HepG2 (cell line): ENCODE results near the gene PCNT. TPM values are rescaled to one million over a fixed set of nuclear protein-coding genes. Genes with fewer than 3 reads are reported as not detected.

ENCODE experiments used
- ARID2 ChIP-seq: sonication (generic); formaldehyde crosslinking; IDR thresholded peaks from 2 replicates; pipeline ENCODE4 v1.8.1; 2022; ENCODE audit warnings: mild to moderate bottlenecking, missing genetic modification reagents, borderline replicate concordance
- CSRNP2 ChIP-seq: sonication (generic); formaldehyde crosslinking; conservative IDR thresholded peaks from 2 replicates; pipeline ENCODE4 v1.8.0; 2022; ENCODE audit warnings: low read depth, missing genetic modification reagents
- FOXP4 ChIP-seq: sonication (generic); formaldehyde crosslinking; IDR thresholded peaks from 2 replicates; pipeline ENCODE4 v1.4.0; 2020; ENCODE audit warnings: missing genetic modification reagents
- ISL2 ChIP-seq: sonication (generic); formaldehyde crosslinking; IDR thresholded peaks from 2 replicates; pipeline ENCODE4 v1.5.0; 2020; ENCODE audit warnings: missing genetic modification reagents
- MED13 ChIP-seq: sonication (generic); formaldehyde crosslinking; IDR thresholded peaks from 2 replicates; pipeline ENCODE4 v1.5.0; 2020; ENCODE audit warnings: missing genetic modification reagents
- MTF1 ChIP-seq: sonication (generic); formaldehyde crosslinking; IDR thresholded peaks from 2 replicates; pipeline ENCODE4 v1.5.0; 2020; ENCODE audit warnings: missing genetic modification reagents
- MXI1 ChIP-seq: IDR thresholded peaks from 3 replicates; pipeline ENCODE4 v1.6.1; 2012; ENCODE audit warnings: low read depth, low read length, inconsistent platforms, borderline replicate concordance
- POLR2AphosphoS5 ChIP-seq: IDR thresholded peaks from 2 replicates; pipeline ENCODE4 v1.6.1; 2012; ENCODE audit warnings: low read depth, low read length
- SPEN ChIP-seq: sonication (generic); formaldehyde crosslinking; IDR thresholded peaks from 2 replicates; pipeline ENCODE4 v1.5.1; 2020; ENCODE audit warnings: low read depth, mild to moderate bottlenecking, missing genetic modification reagents
- TOPORS ChIP-seq: sonication (generic); formaldehyde crosslinking; IDR thresholded peaks from 2 replicates; pipeline ENCODE4 v1.8.0; 2023; ENCODE audit warnings: mild to moderate bottlenecking, missing genetic modification reagents
- UBTF ChIP-seq: sonication (generic); formaldehyde crosslinking; IDR thresholded peaks from 2 replicates; pipeline ENCODE4 v1.4.0; 2020; ENCODE audit warnings: mild to moderate bottlenecking, missing genetic modification reagents
- YY1 ChIP-seq: IDR thresholded peaks from 2 replicates; pipeline ENCODE4 v1.6.1; 2011; ENCODE audit warnings: low read length, low read depth, moderate library complexity, mild to moderate bottlenecking; ENCODE audit not compliant: insufficient read depth, insufficient replicate concordance
- ZFY ChIP-seq: sonication (generic); formaldehyde crosslinking; IDR thresholded peaks from 2 replicates; pipeline ENCODE4 v1.4.0; 2020; ENCODE audit warnings: missing genetic modification reagents
- ZMYM4 ChIP-seq: sonication (generic); formaldehyde crosslinking; IDR thresholded peaks from 2 replicates; pipeline ENCODE4 v1.8.1; 2023; ENCODE audit warnings: mild to moderate bottlenecking, missing genetic modification reagents
- ZNF326 ChIP-seq: sonication (generic); formaldehyde crosslinking; IDR thresholded peaks from 2 replicates; pipeline ENCODE4 v1.4.0; 2020; ENCODE audit warnings: missing genetic modification reagents, borderline replicate concordance
- ZNF703 ChIP-seq: sonication (generic); formaldehyde crosslinking; IDR thresholded peaks from 2 replicates; pipeline ENCODE4 v1.5.1; 2020; ENCODE audit warnings: missing genetic modification reagents, mild to moderate bottlenecking, moderate library complexity, borderline replicate concordance
- ZNF790 ChIP-seq: sonication (generic); formaldehyde crosslinking; IDR thresholded peaks from 2 replicates; pipeline ENCODE4 v1.8.0; 2022; ENCODE audit warnings: missing genetic modification reagents, mild to moderate bottlenecking, borderline replicate concordance
- ZSCAN20 ChIP-seq: sonication (generic); formaldehyde crosslinking; IDR thresholded peaks from 2 replicates; pipeline ENCODE4 v1.4.0; 2020; ENCODE audit warnings: missing genetic modification reagents, mild to moderate bottlenecking, borderline replicate concordance
- polyA plus RNA-seq, 8 experiments: library from polyadenylated mRNA; depleted of rRNA in 3 of 8; stranded (reverse) in 7 of 8; unstranded in 1 of 8; fragments of >200 nt; fragmentation: Illumina TruSeq in 4 of 8; extraction: Trizol in 4 of 8; gene quantifications; 2 replicates each; pipeline versions ENCODE4 v1.2.1 to v1.2.3, GENCODE V29; 2011 to 2016; ENCODE audit warnings: low read depth in 4 of 8, missing spikeins in 1 of 8, mixed read lengths in 1 of 8; ENCODE audit not compliant: insufficient read depth in 1 of 8
- total RNA-seq, 5 experiments: library from RNA; depleted of rRNA; stranded (reverse); fragments of >200 nt; fragmentation: Illumina TruSeq; extraction: Trizol; gene quantifications; 2 replicates each; pipeline ENCODE4 v1.2.3, GENCODE V29; 2016; ENCODE audit warnings: low read depth in 1 of 5
- TF ChIP-seq, protein P1 (sequence below): sonication (generic); formaldehyde crosslinking; IDR thresholded peaks from 2 replicates; pipeline ENCODE4 v1.8.1; 2023; ENCODE audit warnings: mild to moderate bottlenecking, moderate library complexity, missing genetic modification reagents
- TF ChIP-seq, protein P2 (sequence below): sonication (generic); formaldehyde crosslinking; IDR thresholded peaks from 2 replicates; pipeline ENCODE4 v1.8.1; 2023; ENCODE audit warnings: missing genetic modification reagents, inconsistent platforms, borderline replicate concordance

PCNT gene
- total and polyA plus RNA-seq, 2 of the 13 experiments (the other 11 are each of a cell fraction or from before 2014, with no cell fraction given) = 5.6 to 12.4 TPM

DNA sequence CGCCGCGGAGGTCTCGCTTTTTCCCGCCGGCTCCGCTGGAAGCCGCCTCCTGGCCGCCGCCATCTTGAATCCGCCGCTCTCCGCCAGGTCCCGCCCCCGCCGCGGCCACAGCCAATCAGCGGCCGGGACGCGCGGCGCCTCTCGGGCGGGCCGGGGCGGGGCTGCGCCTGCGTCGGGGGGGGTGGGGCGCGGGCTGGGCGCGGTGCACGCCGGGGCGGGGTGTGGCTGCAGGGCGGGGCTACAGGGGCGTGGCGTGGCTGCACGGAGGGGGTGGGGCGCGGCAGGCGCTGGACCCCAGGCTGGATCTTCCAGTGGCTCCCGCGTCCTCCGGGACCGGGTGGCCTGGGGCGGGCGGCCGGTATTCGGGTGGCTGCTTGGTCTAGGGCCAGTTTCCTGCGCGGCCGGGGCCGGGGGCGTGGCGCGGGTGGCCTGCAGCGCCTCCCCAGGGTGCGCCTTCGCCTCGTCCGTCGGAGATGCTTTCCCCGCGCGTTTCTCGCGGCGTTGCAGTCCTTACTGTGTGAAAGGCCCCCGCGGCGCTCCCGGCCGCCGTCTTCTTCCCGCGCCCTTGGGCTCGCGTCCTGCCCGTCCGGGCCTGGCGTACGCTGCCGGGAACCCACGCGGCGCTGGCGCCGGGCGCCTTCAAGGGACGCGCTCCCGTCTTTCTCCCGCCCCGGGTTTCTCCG, 575 bp downstream of the PCNT start (continued):
- TF ChIP-seq FOXP4 (CRISPR knock-in tag) (0 out of 2 replicates have a peak, but pooled peaks have one; percentile 9), CSRNP2 (CRISPR knock-in tag) (no peak), YY1 (peak; percentile 95), ZNF703 (0 out of 2 replicates have a peak, but pooled peaks have one; percentile 14), TOPORS (no peak), ZSCAN20 (peak; percentile 75; the same call in 1 of the 2 replicates), POLR2AphosphoS5 (peak; percentile 46; the same call in 1 of the 2 replicates), ISL2 (CRISPR knock-in tag) (no peak), ZNF790 (CRISPR knock-in tag) (peak; percentile 27; the same call in 1 of the 2 replicates), UBTF (CRISPR knock-in tag) (peak; percentile 77), MXI1 (peak; percentile 59; the same call in 1 of the 3 replicates), ZFY (CRISPR knock-in tag) (peak; percentile 79), ZMYM4 (CRISPR knock-in tag) (peak; percentile 44; the same call in 1 of the 2 replicates), SPEN (CRISPR knock-in tag) (no peak), MTF1 (CRISPR knock-in tag) (peak; percentile 53; the same call in 1 of the 2 replicates), ARID2 (CRISPR knock-in tag) (no peak), MED13 (peak; percentile 17; the same call in 1 of the 2 replicates), ZNF326 (no peak)
- TF ChIP-seq, protein P1, sequence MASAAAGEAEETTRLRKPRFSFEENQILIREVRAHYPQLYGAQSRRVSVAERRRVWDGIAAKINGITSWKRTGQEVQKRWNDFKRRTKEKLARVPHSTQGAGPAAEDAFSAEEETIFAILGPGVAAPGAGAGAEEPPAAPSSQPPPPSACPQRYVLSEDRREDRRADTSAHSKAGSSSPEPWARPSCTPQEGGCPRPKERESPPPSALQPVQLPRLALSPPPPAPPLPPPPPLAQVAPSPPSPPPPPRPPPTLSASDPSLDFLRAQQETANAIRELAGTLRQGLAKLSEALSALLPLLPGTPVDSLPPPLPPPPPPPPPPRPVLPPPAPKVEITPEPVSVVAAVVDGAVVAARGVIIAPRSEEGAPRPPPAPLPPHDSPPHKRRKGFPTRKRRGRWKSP (CRISPR knock-in tag) = 0 out of 2 replicates have a peak, but pooled peaks have one; percentile 47
- TF ChIP-seq, protein P2, sequence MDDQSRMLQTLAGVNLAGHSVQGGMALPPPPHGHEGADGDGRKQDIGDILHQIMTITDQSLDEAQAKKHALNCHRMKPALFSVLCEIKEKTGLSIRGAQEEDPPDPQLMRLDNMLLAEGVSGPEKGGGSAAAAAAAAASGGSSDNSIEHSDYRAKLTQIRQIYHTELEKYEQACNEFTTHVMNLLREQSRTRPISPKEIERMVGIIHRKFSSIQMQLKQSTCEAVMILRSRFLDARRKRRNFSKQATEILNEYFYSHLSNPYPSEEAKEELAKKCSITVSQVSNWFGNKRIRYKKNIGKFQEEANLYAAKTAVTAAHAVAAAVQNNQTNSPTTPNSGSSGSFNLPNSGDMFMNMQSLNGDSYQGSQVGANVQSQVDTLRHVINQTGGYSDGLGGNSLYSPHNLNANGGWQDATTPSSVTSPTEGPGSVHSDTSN = 0 out of 2 replicates have a peak, but pooled peaks have one; percentile 42
